Adrenal gland (tissue), 12 donors: Measurements from ENCODE around the gene ANKDD1A. TPM values are rescaled to one million over a fixed set of nuclear protein-coding genes. Genes with fewer than 3 reads are reported as not detected.

ENCODE experiments used
- DNase-seq, 7 donors: peaks; one replicate each; pipeline ENCODE4 v3.0.0-alpha.2; 2019 to 2020
- H3K27ac ChIP-seq, 5 donors: fragments of 200-600 bp; sonication (generic) in 4 of 5; 1 replicate in 3 of 5; 2 replicates in 2 of 5; pipeline versions ENCODE4 v1.5.1 to v1.8.0; 2016 to 2020; ENCODE audit warnings: mild to moderate bottlenecking in 1 of 5
- H3K27me3 ChIP-seq: fragments of 200-600 bp; 2 replicates; pipeline ENCODE4 v1.8.0; 2021
- H3K36me3 ChIP-seq, 2 donors: fragments of 200-600 bp; replicated peaks in 1 of 2; 1 replicate in 1 of 2; 2 replicates in 1 of 2; pipeline versions ENCODE4 v1.5.1 to v1.8.0; 2018 to 2022
- H3K4me1 ChIP-seq, 2 donors: fragments of 200-600 bp; replicated peaks in 1 of 2; 1 replicate in 1 of 2; 2 replicates in 1 of 2; pipeline versions ENCODE4 v1.5.1 to v1.8.0; 2018 to 2021
- H3K4me3 ChIP-seq, 4 donors: fragments of 200-600 bp; sonication (generic) in 3 of 4; one replicate each; pipeline ENCODE4 v1.5.1; 2016 to 2018
- H3K9me3 ChIP-seq, 3 donors: fragments of 200-600 bp; sonication (generic) in 1 of 3; replicated peaks in 1 of 3; 1 replicate in 2 of 3; 2 replicates in 1 of 3; pipeline versions ENCODE4 v1.5.1 to v1.8.0; 2016 to 2021
- CTCF ChIP-seq, 6 experiments: fragments of 450-650 bp in 4 of 6; fragments of 200-600 bp in 2 of 6; sonication (generic) in 1 of 6; IDR thresholded peaks; 1 replicate in 5 of 6; 2 replicates in 1 of 6; pipeline versions ENCODE4 v1.5.1 to v1.8.0; 2016 to 2021; ENCODE audit warnings: antibody characterized with exemption in 6 of 6, mild to moderate bottlenecking in 2 of 6, moderate library complexity in 1 of 6
- POLR2A ChIP-seq, 2 donors: fragments of 450-650 bp; IDR thresholded peaks; one replicate each; pipeline ENCODE4 v1.6.1; 2017; ENCODE audit warnings: antibody characterized with exemption in 2 of 2, mild to moderate bottlenecking in 2 of 2, moderate library complexity in 1 of 2
- WGBS, 4 donors: extraction: QIAGEN DNeasy Blood & Tissue Kit in 2 of 4; methylation state at CpG; one replicate each; pipeline versions ENCODE4 v1.1.5 to v1.1.7; 2013 to 2017; 5-methylcytosine and 5-hydroxymethylcytosine counted together
- intact Hi-C, 2 donors: fragments of 100-400 bp; cut with DNase I; formaldehyde crosslinking; loops; one replicate each; pipeline versions ENCODE4 v1.14.1 to v1.15.0; 2022 to 2023
- polyA plus RNA-seq, 3 donors: library from polyadenylated mRNA; stranded (reverse); fragments of 200-250 nt in 2 of 3; fragments of 350-450 nt in 1 of 3; fragmentation: Illumina TruSeq in 1 of 3; extraction: RNeasy Lipid Tissue Mini Kit (QIAGEN cat#74804) in 1 of 3; gene quantifications; one replicate each; pipeline ENCODE4 v1.2.3, GENCODE V29; 2013 to 2014
- total RNA-seq, 9 donors: library from RNA; depleted of rRNA in 4 of 9; stranded (reverse); fragments of >200 nt in 4 of 9; fragments of 120-200 nt in 1 of 9; fragmentation: NEBNext Ultra II Directional in 1 of 9; extraction: Animal tissue kit (Norgen Biotek cat#: 25700) in 1 of 9; gene quantifications; one replicate each; pipeline versions ENCODE4 v1.1.0 to v1.2.4, GENCODE V29; 2013 to 2023
- donor health status: healthy with polysubstance abuse.
- donor health status: Bipolar disorder and iron deficiency.
- donor health status: DM: yes; HTN: yes; CAD: no.
- donor health status: DM: no; HTN: no; CAD: no.
- donor health status: DM: no; HTN: no; CAD: no.
- donor health status: DM: yes; HTN: yes; CAD: no.

Gene ANKDD1A
- total and polyA plus RNA-seq, 12 donors, result 7.0 to 41.7 (median 28.4) TPM

- peaks cover 5 to 32% of the 10 kb centered on the region in 2 donors for H3K4me1 ChIP-seq
- no peak overlapping the region for H3K4me3 ChIP-seq
- H3K27ac ChIP-seq, result peak overlapping the region in 1 of 5 donors; percentile 17
- peaks cover 0 to 76% of the 10 kb centered on the region in 2 donors for H3K36me3 ChIP-seq
- no peaks in the 10 kb centered on the region for H3K9me3 ChIP-seq
- DNase-seq, result no peak
- no peaks in the 10 kb centered on the region for H3K27me3 ChIP-seq
- TF ChIP-seq POLR2A (IDR thresholded peaks at IDR 0.05), result no peak
- TF ChIP-seq CTCF (IDR thresholded peaks at IDR 0.05), result no peak
- 58 to 86% (median 73%) methylated on average over 1 of the region's 1 CpG for WGBS, 4 donors
- intact Hi-C loops, result no loop called here
These were observed 47.6 kb upstream of the ANKDD1A start for GRCh38 chr15:64864068-64864467.

GRCh38 chr15:64865126-64865997 is 46.3 kb upstream of the ANKDD1A start:
- Histone ChIP-seq H3K4me1 (peaks cover 5 to 20% of the 10 kb centered on the region in 2 donors), H3K36me3 (peaks cover 0 to 63% of the 10 kb centered on the region in 2 donors)

GRCh38 chr15:64865998-64866520 is 45.6 kb upstream of the ANKDD1A start:
- intact Hi-C loops, result no loop called here
- WGBS, 4 donors, result 52 to 58% (median 53%) methylated on average over 6 of the region's 6 CpGs; no CpG with 5 or more reads in 1 of the 4 donors
- Histone ChIP-seq H3K27ac (peak overlapping the region in 1 of 5 donors; percentile 42), H3K36me3 (peaks cover 0 to 56% of the 10 kb centered on the region in 2 donors), H3K27me3 (no peaks in the 10 kb centered on the region), H3K9me3 (no peaks in the 10 kb centered on the region), H3K4me1 (peaks cover 5 to 14% of the 10 kb centered on the region in 2 donors), H3K4me3 (no peak overlapping the region)
- no peak for TF ChIP-seq POLR2A (IDR thresholded peaks at IDR 0.05)
- peak in 3 of 7 donors; percentile 62 to 63 (median 62) for DNase-seq

More at GRCh38 chr15:64865126-64865997, 46.3 kb upstream of the ANKDD1A start:
- intact Hi-C loops, result no loop called here
- H3K9me3 ChIP-seq, result no peaks in the 10 kb centered on the region
- TF ChIP-seq POLR2A (IDR thresholded peaks at IDR 0.05), result no peak
- TF ChIP-seq CTCF (IDR thresholded peaks at IDR 0.05), result no peak
- H3K27me3 ChIP-seq, result no peaks in the 10 kb centered on the region
- H3K4me3 ChIP-seq, result no peak overlapping the region
- peak overlapping the region in 1 of 5 donors; percentile 42 for H3K27ac ChIP-seq
- no peak for DNase-seq
- WGBS, 4 donors, result 75 to 89% (median 88%) methylated on average over 4 to 12 of the region's 12 CpGs

GRCh38 chr15:64869501-64869900 is 42.2 kb upstream of the ANKDD1A start:
- Histone ChIP-seq H3K4me3 (no peak overlapping the region), H3K4me1 (peaks cover 0 to 26% of the 10 kb centered on the region in 2 donors), H3K9me3 (no peaks in the 10 kb centered on the region), H3K36me3 (peaks cover 0 to 32% of the 10 kb centered on the region in 2 donors), H3K27ac (no peak overlapping the region), H3K27me3 (no peaks in the 10 kb centered on the region)
- DNase-seq, result no peak
- TF ChIP-seq CTCF (IDR thresholded peaks at IDR 0.05), result no peak
- TF ChIP-seq POLR2A (IDR thresholded peaks at IDR 0.05), result no peak
- intact Hi-C loops, result no loop called here
